ENCODE results near the gene KRT6C.
"Not testable (repeated sequence)": the region's sequence is repeated elsewhere in the genome, so short reads cannot be mapped to it uniquely, and the experiment has no call there.

KRT6C gene

DNA sequence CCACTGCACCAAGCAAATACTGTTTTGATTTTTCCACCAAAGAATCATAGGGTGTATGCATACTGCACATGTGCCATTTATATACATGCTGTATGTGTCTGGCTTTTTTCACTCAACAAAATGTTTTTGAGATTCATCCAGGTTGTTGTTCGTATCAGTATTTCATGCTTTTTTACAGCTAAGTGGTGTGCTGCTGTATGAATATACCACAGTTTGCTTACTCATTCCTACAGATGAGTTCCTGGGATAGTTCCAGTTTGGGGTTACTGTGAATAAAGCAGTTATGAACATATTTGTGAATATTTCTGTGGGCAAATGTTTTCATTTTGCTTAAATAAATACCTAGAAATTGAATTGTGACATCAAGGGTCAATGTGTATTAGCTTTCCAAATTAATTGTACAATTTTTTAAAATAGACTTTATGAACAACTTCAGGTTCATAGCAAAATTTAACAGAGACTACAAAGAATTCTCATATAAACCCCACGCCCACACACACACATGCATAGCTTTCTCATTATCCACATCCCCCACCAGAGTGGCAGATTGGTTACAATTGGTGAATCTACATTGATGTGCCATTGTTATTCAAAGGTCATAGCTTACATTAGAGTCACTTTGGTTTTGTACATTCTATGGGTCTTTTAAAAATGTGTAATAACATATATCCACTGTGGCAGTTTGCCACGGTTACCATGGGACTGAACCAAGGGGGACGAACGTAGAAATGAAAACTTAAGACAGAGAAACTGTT is 26.4 kb upstream of the KRT6C start:
- DNase-seq (ENCODE audit: low read depth in 2 of 2) = no peak

GRCh38 chr12:52498946-52499345 is 25.3 kb upstream of the KRT6C start:
- DNase-seq (ENCODE audit: low read depth in 2 of 2) = no peak

- DNase-seq (ENCODE audit: low read depth in 2 of 2) = no peak
These were observed 24.4 kb upstream of the KRT6C start for GRCh38 chr12:52497975-52498374.

DNA sequence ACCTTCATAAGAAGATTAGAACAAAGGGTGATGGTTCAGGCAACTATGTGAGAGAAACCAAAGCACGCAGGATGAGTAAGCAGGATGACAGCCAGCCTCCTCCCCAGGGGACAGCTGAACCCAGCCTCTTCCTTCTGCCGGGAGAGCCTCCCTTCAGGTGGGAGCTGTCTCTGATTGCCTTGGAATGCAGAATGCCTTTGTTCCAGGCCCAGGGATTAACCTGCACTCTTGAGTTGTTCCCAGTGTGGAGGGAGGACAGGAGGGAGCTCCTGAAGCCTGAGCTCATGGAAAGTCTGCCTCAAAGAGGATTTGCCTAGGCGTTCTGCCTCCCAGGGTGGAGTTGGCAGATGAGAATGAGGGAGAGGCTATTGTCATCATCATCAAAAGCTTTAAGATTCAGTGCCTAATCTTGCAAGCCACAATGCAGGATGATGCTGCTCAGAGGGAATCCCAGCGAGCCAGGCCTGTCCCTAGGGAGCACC is 23.0 kb upstream of the KRT6C start:
- no peak for DNase-seq (ENCODE audit: low read depth in 2 of 2)

- DNase-seq (ENCODE audit: low read depth in 2 of 2) = no peak
These were observed 22.4 kb upstream of the KRT6C start for GRCh38 chr12:52496054-52496453.

DNA sequence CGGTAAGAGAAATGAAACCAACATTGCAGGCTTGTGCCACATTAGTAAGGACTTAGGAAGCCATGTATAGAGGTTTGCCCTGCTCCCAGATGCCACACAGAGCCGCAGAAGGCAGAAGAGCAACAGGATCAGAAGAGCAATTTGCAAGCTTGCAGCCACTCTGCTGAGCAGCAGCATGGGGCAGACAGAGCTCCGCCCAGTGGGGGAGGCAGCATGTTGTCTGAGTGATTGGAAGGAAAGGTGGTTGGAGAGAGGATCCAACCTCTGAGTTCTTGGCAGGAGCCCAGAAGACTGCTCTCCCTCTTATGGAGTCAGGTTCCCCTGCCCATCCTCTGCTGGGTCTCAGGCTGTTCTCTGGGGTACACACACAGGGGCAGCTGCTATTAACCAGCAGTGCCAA is 21.8 kb upstream of the KRT6C start:
- no peak for DNase-seq (ENCODE audit: low read depth in 2 of 2)

DNA sequence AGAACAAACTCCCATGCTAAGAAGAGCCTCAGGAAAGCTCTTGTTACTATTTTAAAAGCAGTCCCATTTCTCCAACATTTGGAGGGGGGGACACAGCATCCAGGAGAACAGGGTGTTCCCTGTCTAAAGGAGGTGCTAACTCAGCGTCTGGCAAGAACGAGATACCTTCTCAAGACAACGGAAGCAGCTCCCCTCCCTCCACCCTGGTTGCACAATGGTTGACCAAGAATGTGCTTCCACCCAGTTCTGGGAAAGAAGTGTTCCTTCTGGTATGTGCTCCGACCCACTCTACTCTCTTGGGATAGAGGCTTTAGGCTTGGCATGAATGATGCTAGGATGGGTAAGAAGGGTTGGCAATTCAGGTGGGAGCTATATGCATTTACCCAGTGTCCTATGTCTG is 20.9 kb upstream of the KRT6C start:
- no peak for DNase-seq (ENCODE audit: low read depth in 2 of 2)

GRCh38 chr12:52494100-52494499 is 20.5 kb upstream of the KRT6C start:
- DNase-seq (ENCODE audit: low read depth in 2 of 2) = no peak

DNA sequence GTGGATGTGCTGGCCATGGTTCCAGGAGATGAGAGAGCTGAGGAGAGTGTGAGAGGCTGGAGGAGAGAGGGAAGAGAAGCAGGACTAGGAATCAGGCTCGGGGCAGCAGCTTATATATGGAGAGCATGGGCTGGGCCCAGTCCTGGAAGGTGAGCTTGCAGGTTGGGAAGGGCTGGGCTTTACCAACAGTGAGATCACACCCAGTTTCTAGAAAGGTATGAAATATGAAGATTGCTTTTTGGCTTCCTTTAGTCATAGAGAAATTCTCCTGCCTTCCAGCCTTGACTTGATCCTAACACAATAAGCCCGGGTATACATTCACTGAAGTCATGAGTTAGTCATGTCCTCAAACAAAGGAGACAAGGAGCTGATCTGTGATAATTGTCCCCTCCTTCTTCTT is 19.6 kb upstream of the KRT6C start, which contains the start of gene KRT6A:
TSS of gene KRT6A (minus strand) at position 86 of the 400 bp plus-strand sequence. CDS start at position 17, 69 bp downstream.
- no peak for DNase-seq (ENCODE audit: low read depth in 2 of 2)

GRCh38 chr12:52492405-52492804 is 18.8 kb upstream of the KRT6C start:
- DNase-seq (ENCODE audit: low read depth in 2 of 2) = not testable (repeated sequence)

- DNase-seq (ENCODE audit: low read depth in 2 of 2) = not testable (repeated sequence)
These were observed 17.9 kb upstream of the KRT6C start for GRCh38 chr12:52491495-52491894.

- DNase-seq (ENCODE audit: low read depth in 2 of 2) = no peak
These were observed 15.1 kb upstream of the KRT6C start for GRCh38 chr12:52488736-52489135.

DNA sequence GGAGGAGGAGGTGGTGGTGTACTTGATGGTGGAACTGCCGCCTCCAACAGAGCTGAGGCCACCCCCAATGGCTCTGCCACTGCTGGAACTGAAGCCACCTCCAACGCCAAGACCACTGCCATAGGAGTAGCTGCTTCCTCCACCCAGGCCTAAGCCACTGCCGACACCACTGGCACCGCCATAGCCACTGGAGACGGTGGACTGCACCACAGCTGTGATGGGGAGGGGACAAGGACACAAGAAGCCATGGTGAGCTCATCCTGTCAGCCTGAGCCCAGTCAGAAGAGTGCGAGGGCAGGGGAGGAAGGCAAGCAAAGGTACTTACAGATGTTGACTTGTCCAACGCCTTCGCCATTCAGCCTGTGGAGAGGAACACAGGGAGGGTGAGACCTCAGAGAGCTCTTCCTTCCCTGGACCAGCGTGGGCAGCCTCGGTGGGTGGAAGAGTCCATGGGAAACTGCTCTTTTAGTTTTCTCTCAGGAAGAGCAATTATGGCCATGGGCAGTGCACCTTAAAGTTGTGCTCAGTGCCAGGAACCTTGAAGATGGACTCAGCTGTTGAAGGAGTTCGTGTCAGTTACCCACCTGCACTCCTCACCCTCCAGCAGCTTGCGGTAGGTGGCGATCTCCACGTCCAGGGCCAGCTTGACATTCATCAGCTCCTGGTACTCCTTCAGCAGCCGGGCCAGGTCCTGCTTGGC is 14.3 kb upstream of the KRT6C start:
- not testable (repeated sequence) for DNase-seq (ENCODE audit: low read depth in 2 of 2)

DNA sequence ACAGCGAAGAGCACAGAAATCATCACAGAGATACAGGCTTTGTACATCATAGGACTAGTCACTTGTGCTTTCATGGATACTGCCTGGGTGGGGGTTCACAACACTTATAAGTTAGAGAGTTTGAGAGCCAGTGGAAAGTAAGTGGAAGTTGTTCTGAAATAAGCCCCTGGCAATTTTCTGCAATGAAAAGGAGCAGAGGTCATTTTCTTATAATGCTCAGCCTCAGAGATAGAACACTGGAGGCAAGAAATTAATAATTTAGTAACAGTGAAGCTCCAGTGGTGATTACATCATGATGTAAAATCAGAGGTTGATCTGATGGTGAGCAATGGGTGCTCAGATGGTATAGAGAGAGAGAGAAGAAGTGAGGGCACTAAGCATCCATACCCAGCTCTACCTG is 13.6 kb upstream of the KRT6C start:
- DNase-seq (ENCODE audit: low read depth in 2 of 2) = no peak

DNA sequence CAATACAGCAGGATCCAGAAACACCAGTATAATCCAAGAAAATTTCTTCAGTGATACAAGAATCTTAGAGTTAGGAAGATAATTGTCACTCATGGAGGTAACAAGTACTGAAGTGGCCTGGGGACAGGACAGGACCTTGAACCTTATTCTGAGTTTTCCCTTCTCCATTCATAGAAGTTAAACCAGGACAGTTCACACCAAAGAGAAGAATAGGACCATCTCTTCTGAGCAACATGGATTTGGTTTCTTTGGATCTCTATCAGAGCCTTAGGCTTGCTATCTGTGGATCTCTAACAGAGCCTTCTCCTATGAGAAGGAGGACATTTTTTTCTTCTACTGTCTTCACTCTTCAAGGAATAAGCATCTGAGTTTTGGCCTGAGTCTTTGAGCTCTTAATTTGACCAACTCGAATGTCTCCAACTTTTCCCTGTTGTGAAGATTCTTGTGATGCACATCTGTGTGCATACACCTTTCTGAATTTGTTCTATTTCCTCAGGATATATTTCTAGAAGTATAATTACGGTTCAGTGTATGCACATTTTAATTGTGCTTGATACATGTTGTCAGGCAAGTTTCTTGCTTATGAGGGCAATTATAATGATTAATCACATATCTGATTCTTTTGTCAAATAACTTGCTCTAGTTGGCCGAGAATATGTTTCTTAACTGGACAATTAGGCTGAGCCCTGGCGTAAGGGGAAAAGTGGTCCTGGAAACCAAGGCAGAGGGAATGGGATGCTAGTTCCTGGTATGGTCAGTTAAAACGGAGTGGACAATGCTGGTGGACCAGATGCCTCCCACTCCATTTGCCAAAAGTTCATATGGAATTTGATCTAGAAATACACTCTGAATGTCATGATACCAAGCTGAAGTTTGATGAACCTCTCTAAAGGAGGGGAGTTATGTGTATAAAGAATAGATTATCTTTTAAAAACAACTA is 12.8 kb upstream of the KRT6C start:
- no peak for DNase-seq (ENCODE audit: low read depth in 2 of 2)

DNA sequence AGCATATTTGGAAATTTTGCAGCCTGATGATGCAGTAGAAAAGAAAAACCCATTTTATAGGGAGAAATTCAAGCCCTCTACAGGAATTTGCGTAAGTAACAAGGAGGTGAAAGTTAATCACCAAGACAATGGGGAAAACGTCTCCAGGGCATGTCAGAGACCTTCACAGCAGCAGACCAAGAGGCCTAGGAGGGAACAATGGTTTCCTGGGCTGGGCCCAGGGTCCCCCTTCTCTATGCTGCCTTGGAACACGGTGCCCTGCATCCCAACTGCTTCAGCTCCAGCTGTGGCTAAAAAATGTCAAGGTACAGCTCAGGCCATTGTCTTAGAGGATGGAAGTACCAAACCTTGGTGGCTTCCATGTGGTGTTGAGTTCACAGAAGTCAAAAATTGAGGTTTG is 6.5 kb upstream of the KRT6C start:
- DNase-seq (ENCODE audit: low read depth in 2 of 2) = no peak

DNA sequence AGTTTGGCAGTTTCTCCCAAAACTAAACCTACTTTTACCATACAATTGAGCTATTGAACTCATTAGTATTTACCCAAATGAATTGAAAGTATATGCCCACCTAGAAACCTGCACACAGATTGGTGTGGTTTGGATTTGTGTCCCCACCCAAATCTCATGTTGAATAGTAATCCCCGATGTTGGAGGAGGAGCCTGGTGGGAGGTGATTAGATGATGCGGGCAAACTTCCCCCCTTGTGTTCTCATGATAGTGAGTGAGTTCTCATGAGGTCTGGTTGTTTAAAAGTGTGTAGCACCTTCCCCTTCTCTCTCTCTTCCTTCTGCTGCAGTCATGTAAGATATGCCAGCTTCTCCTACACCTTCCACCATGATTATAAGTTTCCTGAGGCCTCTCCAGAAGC is 4.0 kb upstream of the KRT6C start:
- DNase-seq (ENCODE audit: low read depth in 2 of 2) = no peak

DNA sequence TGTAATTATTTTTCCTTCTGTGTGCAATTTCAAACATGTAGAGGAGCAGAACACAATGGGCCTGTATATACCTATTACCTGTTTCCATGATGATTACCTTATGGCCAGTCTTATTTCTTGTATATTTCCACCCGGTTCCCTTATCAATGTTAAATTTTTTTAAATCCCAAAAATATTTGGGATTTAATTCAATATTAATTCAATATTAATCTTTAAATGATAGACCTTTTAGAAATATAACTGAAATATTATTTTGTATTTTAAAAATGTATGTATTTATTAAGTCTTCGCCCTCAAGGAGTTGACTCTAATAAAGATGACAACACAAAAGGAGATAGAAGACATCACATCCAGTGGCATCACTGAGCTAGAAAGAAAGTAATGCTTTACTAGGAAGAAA is 607 bp upstream of the KRT6C start:
- no peak for DNase-seq (ENCODE audit: low read depth in 2 of 2)

GRCh38 chr12:52469853-52470252 is 3.8 kb downstream of the KRT6C start:
- no peak for DNase-seq (ENCODE audit: low read depth in 2 of 2)

DNA sequence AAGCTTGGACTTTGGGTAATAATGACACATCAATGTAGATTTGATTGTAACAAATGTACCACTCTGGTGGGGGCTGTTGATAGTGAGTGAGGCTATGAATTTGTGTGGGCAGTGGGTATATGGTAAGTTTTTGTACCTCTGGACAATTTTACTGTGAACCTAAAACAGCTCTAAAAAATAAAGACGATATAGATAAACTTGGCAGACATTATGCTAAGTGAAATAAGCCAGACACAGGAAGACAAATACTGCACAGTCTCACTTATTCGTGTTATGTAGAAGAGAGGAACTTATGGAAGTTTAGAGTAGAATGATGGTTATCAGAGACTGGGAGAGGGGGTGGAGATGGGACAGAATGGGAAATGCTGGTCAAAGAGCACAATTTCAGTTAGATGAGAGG is 8.7 kb downstream of the KRT6C start:
- DNase-seq (ENCODE audit: low read depth in 2 of 2) = no peak

DNA sequence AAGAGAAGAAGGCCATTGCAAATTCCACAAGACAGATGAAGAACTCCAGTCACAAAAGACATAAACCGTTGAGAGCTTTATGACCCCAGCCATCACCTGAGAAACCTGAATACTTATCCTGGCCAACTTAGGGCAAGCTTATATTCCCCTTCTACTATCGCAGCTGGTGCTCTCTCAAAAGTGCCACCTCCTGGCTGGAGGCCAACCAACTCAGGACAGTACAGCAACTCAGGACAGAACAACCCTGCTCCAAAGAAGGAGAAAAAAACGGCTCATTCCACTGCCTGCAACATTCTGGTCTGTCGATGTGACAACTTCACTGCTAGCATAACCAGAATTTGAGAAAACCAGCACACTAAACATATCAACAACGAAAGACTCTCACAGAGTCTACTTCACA is 11.9 kb downstream of the KRT6C start:
- no peak for DNase-seq (ENCODE audit: low read depth in 2 of 2)

GRCh38 chr12:52458861-52459260 is 14.7 kb downstream of the KRT6C start:
- DNase-seq (ENCODE audit: low read depth in 2 of 2) = no peak

All from stimulated activated CD8-positive, alpha-beta memory T cell treated with anti-CD3 and anti-CD28 coated beads, Interleukin-2, amount 100 ng/mL, for 48 hours (primary cell).